Thyroid gland (tissue), 4 donors: Measurements from ENCODE around the gene KCNAB1. TPM values are rescaled to one million over a fixed set of nuclear protein-coding genes. Genes with fewer than 3 reads are reported as not detected.

Experiments
- DNase-seq, 2 donors: peaks; one replicate each; pipeline ENCODE4 v3.0.0-alpha.2; 2019
- H3K27ac ChIP-seq, 3 donors: fragments of 200-600 bp; sonication (generic); 1 replicate in 2 of 3; 2 replicates in 1 of 3; pipeline ENCODE4 v1.5.1; 2016 to 2019; ENCODE audit warnings: mild to moderate bottlenecking in 1 of 3, moderate library complexity in 1 of 3
- H3K27me3 ChIP-seq: fragments of 200-600 bp; sonication (generic); one replicate; pipeline ENCODE4 v1.5.1; 2019
- H3K36me3 ChIP-seq, 2 donors: fragments of 200-600 bp; sonication (generic); one replicate each; pipeline ENCODE4 v1.5.1; 2016 to 2019
- H3K4me1 ChIP-seq, 2 donors: fragments of 200-600 bp; sonication (generic); one replicate each; pipeline ENCODE4 v1.5.1; 2017 to 2019
- H3K4me3 ChIP-seq, 3 donors: fragments of 200-600 bp; sonication (generic); replicated peaks in 1 of 3; 1 replicate in 2 of 3; 2 replicates in 1 of 3; pipeline ENCODE4 v1.5.1; 2016; ENCODE audit warnings: mild to moderate bottlenecking in 1 of 3
- H3K9me3 ChIP-seq: fragments of 200-600 bp; sonication (generic); one replicate; pipeline ENCODE4 v1.5.1; 2017
- POLR2A ChIP-seq, 2 donors: fragments of 450-650 bp; IDR thresholded peaks; one replicate each; pipeline ENCODE4 v1.6.1; 2017; ENCODE audit warnings: antibody characterized with exemption in 2 of 2, mild to moderate bottlenecking in 2 of 2, moderate library complexity in 1 of 2
- WGBS, 2 donors: methylation state at CpG; one replicate each; pipeline ENCODE4 v1.1.5; 2017; 5-methylcytosine and 5-hydroxymethylcytosine counted together
- intact Hi-C: fragments of 100-400 bp; cut with DNase I; formaldehyde crosslinking; loops from one replicate; pipeline ENCODE4 v1.15.1; 2023
- total RNA-seq, 4 donors: library from RNA; depleted of rRNA; stranded (reverse); fragments of >200 nt; gene quantifications; one replicate each; pipeline ENCODE4 v1.2.3, GENCODE V29; 2016
- TF ChIP-seq, protein P1 (sequence below), 6 experiments: fragments of 200-600 bp in 3 of 6; fragments of 450-650 bp in 3 of 6; sonication (generic) in 3 of 6; IDR thresholded peaks; one replicate each; pipeline ENCODE4 v1.5.1; 2016 to 2019; ENCODE audit warnings: antibody characterized with exemption in 6 of 6, mild to moderate bottlenecking in 2 of 6, inconsistent platforms in 1 of 6, moderate library complexity in 1 of 6

KCNAB1 gene
- total RNA-seq, 4 donors from 2014 or later: 19.3 to 26.1 (median 22.9) TPM

DNA sequence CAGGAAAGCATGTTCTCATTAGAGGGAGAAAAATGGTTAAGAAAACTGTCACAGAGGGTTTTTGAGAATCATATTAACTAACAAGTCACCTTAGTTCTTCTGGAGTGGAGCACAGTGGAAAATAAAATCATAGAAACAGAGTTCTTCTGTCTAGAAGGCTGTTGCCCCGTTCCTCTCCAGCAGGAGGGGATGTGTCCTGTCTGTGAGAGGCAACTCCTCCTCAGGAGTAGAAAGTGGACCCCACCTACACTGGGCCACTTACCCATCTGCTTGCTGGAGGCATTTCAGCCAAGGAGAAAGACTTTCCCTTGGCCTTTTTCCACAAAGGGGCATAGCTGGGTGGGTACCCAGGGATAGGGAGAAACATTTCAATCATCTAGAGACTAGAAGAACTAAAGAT lies 327.9 kb downstream of the KCNAB1 start:
- intact Hi-C loops: no loop called here
- TF ChIP-seq POLR2A (IDR thresholded peaks at IDR 0.05): no peak
- TF ChIP-seq, protein P1, sequence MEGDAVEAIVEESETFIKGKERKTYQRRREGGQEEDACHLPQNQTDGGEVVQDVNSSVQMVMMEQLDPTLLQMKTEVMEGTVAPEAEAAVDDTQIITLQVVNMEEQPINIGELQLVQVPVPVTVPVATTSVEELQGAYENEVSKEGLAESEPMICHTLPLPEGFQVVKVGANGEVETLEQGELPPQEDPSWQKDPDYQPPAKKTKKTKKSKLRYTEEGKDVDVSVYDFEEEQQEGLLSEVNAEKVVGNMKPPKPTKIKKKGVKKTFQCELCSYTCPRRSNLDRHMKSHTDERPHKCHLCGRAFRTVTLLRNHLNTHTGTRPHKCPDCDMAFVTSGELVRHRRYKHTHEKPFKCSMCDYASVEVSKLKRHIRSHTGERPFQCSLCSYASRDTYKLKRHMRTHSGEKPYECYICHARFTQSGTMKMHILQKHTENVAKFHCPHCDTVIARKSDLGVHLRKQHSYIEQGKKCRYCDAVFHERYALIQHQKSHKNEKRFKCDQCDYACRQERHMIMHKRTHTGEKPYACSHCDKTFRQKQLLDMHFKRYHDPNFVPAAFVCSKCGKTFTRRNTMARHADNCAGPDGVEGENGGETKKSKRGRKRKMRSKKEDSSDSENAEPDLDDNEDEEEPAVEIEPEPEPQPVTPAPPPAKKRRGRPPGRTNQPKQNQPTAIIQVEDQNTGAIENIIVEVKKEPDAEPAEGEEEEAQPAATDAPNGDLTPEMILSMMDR (IDR thresholded peaks at IDR 0.05): peak in 3 of 6 experiments; percentile 26 to 29 (median 27)

DNA sequence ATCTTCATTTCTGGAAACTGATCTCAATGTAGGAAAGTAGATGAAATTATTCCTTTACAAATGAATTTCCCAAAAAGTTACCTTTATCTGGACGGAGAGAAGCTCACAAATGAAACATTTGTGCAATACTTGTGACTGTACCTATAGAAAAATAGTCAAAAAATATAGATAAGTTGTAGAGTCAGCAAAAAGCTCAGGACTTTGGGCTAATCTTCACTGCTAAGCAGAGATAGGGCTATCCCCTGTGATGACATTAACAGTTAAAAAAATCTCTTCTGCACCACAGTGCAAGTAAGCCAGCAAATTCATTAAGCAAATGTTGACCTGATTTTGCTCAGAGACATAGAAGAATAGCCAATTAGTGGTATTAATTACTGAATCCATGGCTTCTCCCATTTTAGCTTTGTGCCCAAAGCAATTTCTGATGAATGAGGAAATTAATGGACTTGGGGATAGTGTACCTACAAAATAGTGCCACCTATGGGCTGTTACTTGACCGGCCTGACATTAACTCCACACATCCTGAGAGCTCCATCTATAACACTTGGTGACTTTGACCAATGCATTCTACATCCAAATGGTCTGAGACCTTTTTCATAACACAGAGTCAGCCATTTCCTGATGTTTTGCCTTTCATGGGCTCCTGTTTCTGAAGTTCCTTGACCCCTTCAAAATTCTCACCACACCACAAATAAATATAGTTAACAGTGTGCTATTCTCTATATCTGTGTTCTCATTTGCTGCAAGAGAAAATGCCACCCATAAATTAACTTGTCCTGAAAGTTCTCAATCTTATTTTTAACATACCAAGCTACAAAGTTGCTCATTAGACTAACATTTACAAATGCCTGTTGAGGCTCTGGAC lies 329.6 kb downstream of the KCNAB1 start:
- no peaks in the 10 kb centered on the region for H3K36me3 ChIP-seq
- H3K9me3 ChIP-seq: no peaks in the 10 kb centered on the region
- TF ChIP-seq, protein P1 (IDR thresholded peaks at IDR 0.05): peak in 4 of 6 experiments; percentile 54 to 70 (median 64)
- no peak for TF ChIP-seq POLR2A (IDR thresholded peaks at IDR 0.05)
- intact Hi-C loops: loop anchor here (10.0 kb wide), 1 partner anchor 275 kb away; no protein-coding TSS in a partner anchor
- no peak overlapping the region for H3K27ac ChIP-seq
- peak; percentile 41 to 44 for DNase-seq
- H3K27me3 ChIP-seq: no peaks in the 10 kb centered on the region
- WGBS, 2 donors: 60 to 61% methylated on average over 2 of the region's 2 CpGs
- H3K4me3 ChIP-seq: no peak overlapping the region
- no peaks in the 10 kb centered on the region for H3K4me1 ChIP-seq

More for the DNA sequence above, 327.9 kb downstream of the KCNAB1 start:
- Histone ChIP-seq H3K36me3 (no peaks in the 10 kb centered on the region), H3K4me1 (no peaks in the 10 kb centered on the region), H3K27me3 (no peaks in the 10 kb centered on the region), H3K27ac (no peak overlapping the region), H3K4me3 (no peak overlapping the region), H3K9me3 (no peaks in the 10 kb centered on the region)
- DNase-seq: peak; percentile 17
- 81 to 86% methylated on average over 1 of the region's 1 CpG for WGBS, 2 donors

DNA sequence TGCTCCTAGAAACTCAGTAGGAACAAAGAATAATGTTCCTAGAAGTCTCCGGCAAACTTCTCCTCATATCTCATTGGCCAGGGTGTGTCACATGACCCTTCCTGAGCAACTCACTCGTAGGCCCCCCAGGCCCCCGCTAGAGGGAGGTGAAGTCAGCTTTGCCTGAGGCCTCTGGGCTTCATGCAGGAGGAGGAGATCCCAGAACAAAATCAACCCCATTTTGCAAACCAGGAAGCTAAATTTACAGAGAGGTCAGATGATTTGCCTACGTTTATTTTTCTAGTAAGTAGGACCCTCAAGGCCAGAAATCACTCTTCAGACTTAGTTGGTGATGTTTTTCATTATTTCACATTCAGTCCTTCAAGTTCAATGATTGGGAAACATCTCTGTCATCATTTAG lies 335.5 kb downstream of the KCNAB1 start:
- Histone ChIP-seq H3K27ac (no peak overlapping the region), H3K36me3 (no peaks in the 10 kb centered on the region), H3K27me3 (no peaks in the 10 kb centered on the region), H3K4me1 (peaks cover 6 to 8% of the 10 kb centered on the region in 2 donors), H3K9me3 (no peaks in the 10 kb centered on the region), H3K4me3 (no peak overlapping the region)
- TF ChIP-seq, protein P1 (IDR thresholded peaks at IDR 0.05): no peak
- no peak for TF ChIP-seq POLR2A (IDR thresholded peaks at IDR 0.05)
- DNase-seq: no peak
- 85 to 88% methylated on average over 4 of the region's 4 CpGs for WGBS, 2 donors
- intact Hi-C loops: loop anchor here (10.0 kb wide), 1 partner anchor 281 kb away; no protein-coding TSS in a partner anchor

DNA sequence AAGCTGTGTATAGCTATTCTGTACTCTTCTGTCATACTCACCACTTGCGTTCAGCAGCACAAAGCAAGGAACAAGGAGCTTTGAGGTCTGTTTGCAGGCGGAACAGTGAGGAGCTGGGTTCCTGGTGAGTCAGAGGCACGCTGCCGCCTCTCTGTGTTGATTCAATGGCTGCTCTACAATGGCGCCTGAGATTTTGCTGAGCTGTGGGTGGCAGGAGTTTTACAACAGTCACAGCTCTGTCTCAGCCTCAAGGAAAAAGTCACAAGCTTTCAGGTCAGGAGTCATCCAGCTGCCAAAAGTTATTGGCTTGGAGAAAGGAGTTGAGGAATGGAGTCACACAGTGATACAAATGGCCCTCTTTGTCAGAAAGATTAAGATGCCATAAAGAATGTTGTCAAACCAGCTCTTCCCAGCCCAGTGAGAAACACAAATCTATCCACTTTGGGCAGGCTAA lies 336.4 kb downstream of the KCNAB1 start:
- intact Hi-C loops: loop anchor here (10.0 kb wide), 1 partner anchor 282 kb away; no protein-coding TSS in a partner anchor
- Histone ChIP-seq H3K27ac (peak overlapping the region in 1 of 3 donors; percentile 32), H3K4me1 (peaks cover 6 to 8% of the 10 kb centered on the region in 2 donors), H3K27me3 (no peaks in the 10 kb centered on the region), H3K9me3 (no peaks in the 10 kb centered on the region), H3K4me3 (no peak overlapping the region), H3K36me3 (no peaks in the 10 kb centered on the region)
- 85 to 87% methylated on average over 5 of the region's 5 CpGs for WGBS, 2 donors
- TF ChIP-seq, protein P1 (IDR thresholded peaks at IDR 0.05): no peak
- TF ChIP-seq POLR2A (IDR thresholded peaks at IDR 0.05): no peak
- DNase-seq: peak in 1 of 2 donors; percentile 10

DNA sequence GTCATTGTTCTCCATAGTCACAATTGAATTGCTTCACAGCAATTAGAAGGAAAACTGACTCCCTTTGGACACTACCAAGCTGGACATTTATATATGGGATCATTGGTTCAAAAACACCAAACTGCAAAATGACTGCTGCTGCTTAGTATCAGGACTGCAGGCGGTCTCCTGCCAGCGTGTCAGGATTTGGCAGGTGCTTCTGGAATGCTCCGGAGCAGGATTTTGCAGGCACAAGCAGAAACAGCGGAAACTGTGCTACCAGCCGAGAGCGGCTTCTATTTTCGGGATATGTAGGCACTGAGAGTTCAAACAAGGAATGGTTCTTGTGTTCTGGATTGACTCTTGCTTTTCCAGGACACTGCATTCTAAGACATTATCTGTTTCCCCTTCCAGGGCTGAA lies 339.1 kb downstream of the KCNAB1 start:
- no peak for TF ChIP-seq POLR2A (IDR thresholded peaks at IDR 0.05)
- TF ChIP-seq, protein P1 (IDR thresholded peaks at IDR 0.05): no peak
- Histone ChIP-seq H3K9me3 (no peaks in the 10 kb centered on the region), H3K36me3 (no peaks in the 10 kb centered on the region), H3K27me3 (no peaks in the 10 kb centered on the region), H3K27ac (no peak overlapping the region), H3K4me1 (peaks cover 6 to 8% of the 10 kb centered on the region in 2 donors), H3K4me3 (no peak overlapping the region)
- intact Hi-C loops: loop anchor here (10.0 kb wide), 1 partner anchor 285 kb away; no protein-coding TSS in a partner anchor
- WGBS, 2 donors: 81 to 82% methylated on average over 7 of the region's 7 CpGs
- DNase-seq: no peak
